HepG2 (cell line): ENCODE measurements around the gene CD300LF. TPM values are rescaled to one million over a fixed set of nuclear protein-coding genes. Genes with fewer than 3 reads are reported as not detected.

Experiments
- HNRNPH1 ChIP-seq: fragments of 200-400 bp; formaldehyde crosslinking; optimal IDR thresholded peaks from 2 replicates; pipeline ENCODE3; 2017; ENCODE audit warnings: mild to moderate bottlenecking, low read depth, low read length
- PHF21A ChIP-seq: sonication (generic); formaldehyde crosslinking; IDR thresholded peaks from 2 replicates; pipeline ENCODE4 v1.5.0; 2020; ENCODE audit warnings: mild to moderate bottlenecking, missing genetic modification reagents
- RBM22 ChIP-seq: fragments of 200-400 bp; formaldehyde crosslinking; optimal IDR thresholded peaks from 2 replicates; pipeline ENCODE3; 2017; ENCODE audit warnings: mild to moderate bottlenecking, low read length, moderate library complexity
- SALL2 ChIP-seq: sonication (generic); formaldehyde crosslinking; IDR thresholded peaks from 2 replicates; pipeline ENCODE4 v1.8.1; 2023; ENCODE audit warnings: mild to moderate bottlenecking, missing genetic modification reagents, inconsistent platforms
- THAP8 ChIP-seq: sonication (generic); formaldehyde crosslinking; IDR thresholded peaks from 2 replicates; pipeline ENCODE4 v1.5.1; 2020; ENCODE audit warnings: missing genetic modification reagents, mild to moderate bottlenecking, borderline replicate concordance
- ZBTB46 ChIP-seq: sonication (generic); formaldehyde crosslinking; IDR thresholded peaks from 2 replicates; pipeline ENCODE4 v1.4.0; 2020; ENCODE audit warnings: mild to moderate bottlenecking, missing genetic modification reagents, borderline replicate concordance
- ZNF18 ChIP-seq: sonication (generic); formaldehyde crosslinking; IDR thresholded peaks from 2 replicates; pipeline ENCODE4 v1.8.0; 2022; ENCODE audit warnings: mild to moderate bottlenecking, missing genetic modification reagents; ENCODE audit not compliant: insufficient replicate concordance
- ZNF264 ChIP-seq: sonication (generic); formaldehyde crosslinking; IDR thresholded peaks from 2 replicates; pipeline ENCODE4 v1.4.0; 2020; ENCODE audit warnings: missing genetic modification reagents
- ZNF318 ChIP-seq: sonication (generic); formaldehyde crosslinking; IDR thresholded peaks from 2 replicates; pipeline ENCODE4 v1.4.0; 2020; ENCODE audit warnings: mild to moderate bottlenecking, missing genetic modification reagents
- ZNF441 ChIP-seq: sonication (generic); formaldehyde crosslinking; IDR thresholded peaks from 2 replicates; pipeline ENCODE4 v1.7.0; 2021; ENCODE audit warnings: missing genetic modification reagents, borderline replicate concordance
- ZNF768 ChIP-seq: sonication (generic); formaldehyde crosslinking; IDR thresholded peaks from 2 replicates; pipeline ENCODE4 v1.4.0; 2020; ENCODE audit warnings: missing genetic modification reagents
- polyA plus RNA-seq, 8 experiments: library from polyadenylated mRNA; depleted of rRNA in 3 of 8; stranded (reverse) in 7 of 8; unstranded in 1 of 8; fragments of >200 nt; fragmentation: Illumina TruSeq in 4 of 8; extraction: Trizol in 4 of 8; gene quantifications; 2 replicates each; pipeline versions ENCODE4 v1.2.1 to v1.2.3, GENCODE V29; 2011 to 2016; ENCODE audit warnings: low read depth in 4 of 8, missing spikeins in 1 of 8, mixed read lengths in 1 of 8; ENCODE audit not compliant: insufficient read depth in 1 of 8
- total RNA-seq, 5 experiments: library from RNA; depleted of rRNA; stranded (reverse); fragments of >200 nt; fragmentation: Illumina TruSeq; extraction: Trizol; gene quantifications; 2 replicates each; pipeline ENCODE4 v1.2.3, GENCODE V29; 2016; ENCODE audit warnings: low read depth in 1 of 5
- TF ChIP-seq, protein P1 (sequence below): sonication (generic); formaldehyde crosslinking; IDR thresholded peaks from 2 replicates; pipeline ENCODE4 v1.4.0; 2020; ENCODE audit warnings: missing genetic modification reagents, borderline replicate concordance

CD300LF gene
- total and polyA plus RNA-seq, 2 of the 13 experiments (the other 11 are each of a cell fraction or from before 2014, with no cell fraction given), result not detected

- TF ChIP-seq ZNF18 (CRISPR knock-in tag) (no peak), THAP8 (no peak), SALL2 (CRISPR knock-in tag) (no peak), RBM22 (peak; percentile 60), ZNF264 (CRISPR knock-in tag) (no peak), ZNF318 (CRISPR knock-in tag) (no peak), PHF21A (no peak), ZBTB46 (CRISPR knock-in tag) (no peak), ZNF768 (CRISPR knock-in tag) (no peak), ZNF441 (CRISPR knock-in tag) (no peak), HNRNPH1 (no peak)
- TF ChIP-seq, protein P1, sequence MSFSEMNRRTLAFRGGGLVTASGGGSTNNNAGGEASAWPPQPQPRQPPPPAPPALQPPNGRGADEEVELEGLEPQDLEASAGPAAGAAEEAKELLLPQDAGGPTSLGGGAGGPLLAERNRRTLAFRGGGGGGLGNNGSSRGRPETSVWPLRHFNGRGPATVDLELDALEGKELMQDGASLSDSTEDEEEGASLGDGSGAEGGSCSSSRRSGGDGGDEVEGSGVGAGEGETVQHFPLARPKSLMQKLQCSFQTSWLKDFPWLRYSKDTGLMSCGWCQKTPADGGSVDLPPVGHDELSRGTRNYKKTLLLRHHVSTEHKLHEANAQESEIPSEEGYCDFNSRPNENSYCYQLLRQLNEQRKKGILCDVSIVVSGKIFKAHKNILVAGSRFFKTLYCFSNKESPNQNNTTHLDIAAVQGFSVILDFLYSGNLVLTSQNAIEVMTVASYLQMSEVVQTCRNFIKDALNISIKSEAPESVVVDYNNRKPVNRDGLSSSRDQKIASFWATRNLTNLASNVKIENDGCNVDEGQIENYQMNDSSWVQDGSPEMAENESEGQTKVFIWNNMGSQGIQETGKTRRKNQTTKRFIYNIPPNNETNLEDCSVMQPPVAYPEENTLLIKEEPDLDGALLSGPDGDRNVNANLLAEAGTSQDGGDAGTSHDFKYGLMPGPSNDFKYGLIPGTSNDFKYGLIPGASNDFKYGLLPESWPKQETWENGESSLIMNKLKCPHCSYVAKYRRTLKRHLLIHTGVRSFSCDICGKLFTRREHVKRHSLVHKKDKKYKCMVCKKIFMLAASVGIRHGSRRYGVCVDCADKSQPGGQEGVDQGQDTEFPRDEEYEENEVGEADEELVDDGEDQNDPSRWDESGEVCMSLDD (CRISPR knock-in tag), result no peak
These were observed 45.5 kb upstream of the CD300LF start (continued) for GRCh38 chr17:74757931-74758847.
